Natural killer cell treated with Interleukin-12 subunit alpha and Interleukin-12 subunit beta and Interleukin-15 and Interleukin-18, amount 100 ng/mL, for 72 hours (primary cell): ENCODE data around the gene BACH1. TPM values are rescaled to one million over a fixed set of nuclear protein-coding genes. Genes with fewer than 3 reads are reported as not detected.
A peak's percentile ranks its signal among the peaks of the same experiment; 100 is the strongest.

Experiments
- ATAC-seq, 2 donors: fragments of 150-1000 bp; cut with Tn5 transposase in 1 of 2; sonication (Bioruptor Pico), chemical (Tn5 transposase) in 1 of 2; 2 replicates each; pipeline ENCODE4 v1.10.0; 2021
- DNase-seq: peaks from one replicate; pipeline ENCODE4 v3.0.0; 2022; ENCODE audit warnings: low spot score
- H3K27ac Mint-ChIP-seq, 2 donors: 1 replicate in 1 of 2; 2 replicates in 1 of 2; pipeline ENCODE4 v1.8.0; 2022; ENCODE audit warnings: mixed read lengths in 2 of 2, mild to moderate bottlenecking in 1 of 2, moderate library complexity in 1 of 2
- H3K27me3 Mint-ChIP-seq, 2 donors: 1 replicate in 1 of 2; 2 replicates in 1 of 2; pipeline ENCODE4 v1.8.0; 2022; ENCODE audit warnings: mixed read lengths in 2 of 2
- H3K36me3 Mint-ChIP-seq: one replicate; pipeline ENCODE4 v1.8.0; 2022; ENCODE audit warnings: mixed read lengths
- H3K4me1 Mint-ChIP-seq, 2 donors: 1 replicate in 1 of 2; 2 replicates in 1 of 2; pipeline ENCODE4 v1.8.0; 2022; ENCODE audit warnings: low read depth in 2 of 2, mixed read lengths in 2 of 2, mild to moderate bottlenecking in 1 of 2
- H3K4me3 Mint-ChIP-seq: one replicate; pipeline ENCODE4 v1.8.0; 2022; ENCODE audit warnings: mixed read lengths
- H3K9me3 Mint-ChIP-seq: 2 replicates; pipeline ENCODE4 v1.8.0; 2022; ENCODE audit warnings: mixed read lengths
- total RNA-seq, 2 donors: library from RNA; stranded (reverse); gene quantifications; one replicate each; pipeline ENCODE4 v1.2.3, GENCODE V29; 2022

BACH1 gene
- total RNA-seq, 2 donors from 2014 or later = 29.5 to 38.7 TPM

GRCh38 chr21:29313662-29314408, 15.1 kb downstream of the BACH1 start:
- ATAC-seq = no peak
- Mint-ChIP-seq H3K36me3 (peaks cover 9% of the 10 kb centered on the region), H3K4me3 (no peak overlapping the region), H3K9me3 (no peaks in the 10 kb centered on the region), H3K4me1 (peaks cover 55 to 68% of the 10 kb centered on the region in 2 donors), H3K27me3 (no peaks in the 10 kb centered on the region), H3K27ac (no peak overlapping the region)
- no peak for DNase-seq

GRCh38 chr21:29315131-29315749, 16.5 kb downstream of the BACH1 start:
- ATAC-seq (no peak), DNase-seq (no peak)
- peaks cover 60 to 73% of the 10 kb centered on the region in 2 donors for H3K4me1 Mint-ChIP-seq
- no peaks in the 10 kb centered on the region for H3K9me3 Mint-ChIP-seq
- H3K27me3 Mint-ChIP-seq = no peaks in the 10 kb centered on the region
- H3K36me3 Mint-ChIP-seq = peaks cover 9% of the 10 kb centered on the region
- H3K27ac Mint-ChIP-seq = no peak overlapping the region
- no peak overlapping the region for H3K4me3 Mint-ChIP-seq

GRCh38 chr21:29316029-29316742, 17.5 kb downstream of the BACH1 start:
- peaks cover 60 to 74% of the 10 kb centered on the region in 2 donors for H3K4me1 Mint-ChIP-seq
- DNase-seq (no peak), ATAC-seq (no peak)
- peaks cover 2% of the 10 kb centered on the region for H3K9me3 Mint-ChIP-seq
- no peaks in the 10 kb centered on the region for H3K27me3 Mint-ChIP-seq
- peaks cover 9% of the 10 kb centered on the region for H3K36me3 Mint-ChIP-seq
- H3K27ac Mint-ChIP-seq = no peak overlapping the region
- no peak overlapping the region for H3K4me3 Mint-ChIP-seq

GRCh38 chr21:29316806-29317205, 18.1 kb downstream of the BACH1 start:
- ATAC-seq = no peak
- no peaks in the 10 kb centered on the region for H3K27me3 Mint-ChIP-seq
- no peak overlapping the region for H3K4me3 Mint-ChIP-seq
- peaks cover 11% of the 10 kb centered on the region for H3K36me3 Mint-ChIP-seq
- peaks cover 57 to 70% of the 10 kb centered on the region in 2 donors for H3K4me1 Mint-ChIP-seq
- DNase-seq = no peak
- peaks cover 3% of the 10 kb centered on the region for H3K9me3 Mint-ChIP-seq
- no peak overlapping the region for H3K27ac Mint-ChIP-seq

- Mint-ChIP-seq H3K36me3 (peaks cover 6% of the 10 kb centered on the region), H3K27ac (no peak overlapping the region), H3K4me1 (peaks cover 45 to 54% of the 10 kb centered on the region in 2 donors), H3K4me3 (no peak overlapping the region), H3K9me3 (peaks cover 3% of the 10 kb centered on the region), H3K27me3 (no peaks in the 10 kb centered on the region)
- DNase-seq (no peak), ATAC-seq (no peak)
These were observed 19.6 kb downstream of the BACH1 start for GRCh38 chr21:29318354-29318753.

GRCh38 chr21:29320031-29320430, 21.3 kb downstream of the BACH1 start:
- ATAC-seq = no peak
- no peaks in the 10 kb centered on the region for H3K27me3 Mint-ChIP-seq
- no peak overlapping the region for H3K27ac Mint-ChIP-seq
- DNase-seq = no peak
- H3K9me3 Mint-ChIP-seq = peaks cover 3% of the 10 kb centered on the region
- peaks cover 39 to 47% of the 10 kb centered on the region in 2 donors for H3K4me1 Mint-ChIP-seq
- H3K4me3 Mint-ChIP-seq = no peak overlapping the region
- H3K36me3 Mint-ChIP-seq = peaks cover 6% of the 10 kb centered on the region

- no peaks in the 10 kb centered on the region for H3K27me3 Mint-ChIP-seq
- peaks cover 3% of the 10 kb centered on the region for H3K9me3 Mint-ChIP-seq
- H3K4me3 Mint-ChIP-seq = no peak overlapping the region
- H3K4me1 Mint-ChIP-seq = peaks cover 37 to 42% of the 10 kb centered on the region in 2 donors
- peak overlapping the region in 1 of 2 donors; percentile 29 for H3K27ac Mint-ChIP-seq
- DNase-seq (no peak), ATAC-seq (no peak)
- peaks cover 6% of the 10 kb centered on the region for H3K36me3 Mint-ChIP-seq
These were observed 22.5 kb downstream of the BACH1 start for GRCh38 chr21:29321217-29321616.

- Mint-ChIP-seq H3K27ac (no peak overlapping the region), H3K4me3 (no peak overlapping the region), H3K27me3 (no peaks in the 10 kb centered on the region), H3K4me1 (peaks cover 32 to 38% of the 10 kb centered on the region in 2 donors), H3K9me3 (peaks cover 3% of the 10 kb centered on the region), H3K36me3 (peaks cover 12% of the 10 kb centered on the region)
- no peak for ATAC-seq
- no peak for DNase-seq
These were observed 23.5 kb downstream of the BACH1 start for GRCh38 chr21:29321932-29322928.

GRCh38 chr21:29323189-29323588, 24.5 kb downstream of the BACH1 start:
- Mint-ChIP-seq H3K27me3 (no peaks in the 10 kb centered on the region), H3K4me1 (peaks cover 23 to 30% of the 10 kb centered on the region in 2 donors), H3K27ac (no peak overlapping the region), H3K4me3 (no peak overlapping the region), H3K9me3 (peaks cover 3% of the 10 kb centered on the region), H3K36me3 (peaks cover 12% of the 10 kb centered on the region)
- ATAC-seq (no peak), DNase-seq (no peak)

- ATAC-seq (no peak), DNase-seq (no peak)
- Mint-ChIP-seq H3K36me3 (peaks cover 7% of the 10 kb centered on the region), H3K9me3 (no peaks in the 10 kb centered on the region), H3K27me3 (no peaks in the 10 kb centered on the region), H3K27ac (no peak overlapping the region), H3K4me3 (no peak overlapping the region), H3K4me1 (peaks cover 1 to 14% of the 10 kb centered on the region in 2 donors)
These were observed 28.3 kb downstream of the BACH1 start for GRCh38 chr21:29326914-29327554.

GRCh38 chr21:29329406-29329805, 30.7 kb downstream of the BACH1 start:
- H3K4me1 Mint-ChIP-seq = peaks cover 16 to 17% of the 10 kb centered on the region in 2 donors
- DNase-seq (no peak), ATAC-seq (no peak)
- H3K36me3 Mint-ChIP-seq = peaks cover 11% of the 10 kb centered on the region
- H3K4me3 Mint-ChIP-seq = no peak overlapping the region
- no peaks in the 10 kb centered on the region for H3K9me3 Mint-ChIP-seq
- no peaks in the 10 kb centered on the region for H3K27me3 Mint-ChIP-seq
- H3K27ac Mint-ChIP-seq = no peak overlapping the region

- ATAC-seq (no peak), DNase-seq (no peak)
- Mint-ChIP-seq H3K4me3 (no peak overlapping the region), H3K27ac (no peak overlapping the region), H3K4me1 (peaks cover 24 to 28% of the 10 kb centered on the region in 2 donors), H3K9me3 (no peaks in the 10 kb centered on the region), H3K36me3 (peaks cover 11% of the 10 kb centered on the region), H3K27me3 (no peaks in the 10 kb centered on the region)
These were observed 32.1 kb downstream of the BACH1 start for GRCh38 chr21:29330797-29331196.
